ENCODE data around the gene SV2B.

- TF ChIP-seq CTCF (tag by site-specific recombination; IDR thresholded peaks at IDR 0.05) (no peak), PRDM10 (tag by site-specific recombination; IDR thresholded peaks at IDR 0.05) (no peak), ZNF792 (tag by site-specific recombination; IDR thresholded peaks at IDR 0.05) (no peak), PATZ1 (tag by site-specific recombination; IDR thresholded peaks at IDR 0.05) (no peak), ZBTB20 (tag by site-specific recombination; IDR thresholded peaks at IDR 0.05) (no peak), REST (tag by site-specific recombination; IDR thresholded peaks at IDR 0.05) (no peak)
These were observed 206.1 kb downstream of the SV2B start for GRCh38 chr15:91306144-91306543.
